ENCODE measurements around the gene PRRT4.

Gene PRRT4

GRCh38 chr7:128394904-128395496 is 33.5 kb upstream of the PRRT4 start:
- no peak for DNase-seq

- no peak for DNase-seq
These were observed 32.2 kb upstream of the PRRT4 start for GRCh38 chr7:128393526-128394330.

GRCh38 chr7:128392446-128393327 is 31.2 kb upstream of the PRRT4 start:
- no peak for DNase-seq

- DNase-seq, result no peak
These were observed 30.3 kb upstream of the PRRT4 start for GRCh38 chr7:128391805-128392204.

- DNase-seq, result no peak
These were observed 29.5 kb upstream of the PRRT4 start for GRCh38 chr7:128390871-128391565.

GRCh38 chr7:128389618-128390329 is 28.3 kb upstream of the PRRT4 start:
- no peak for DNase-seq

- no peak for DNase-seq
These were observed 27.7 kb upstream of the PRRT4 start for GRCh38 chr7:128389085-128389617.

- DNase-seq, result no peak
These were observed 26.6 kb upstream of the PRRT4 start for GRCh38 chr7:128388145-128388485.

GRCh38 chr7:128387216-128388144 is 26.0 kb upstream of the PRRT4 start:
- DNase-seq, result peak; percentile 54

GRCh38 chr7:128385988-128386925 is 24.8 kb upstream of the PRRT4 start:
- no peak for DNase-seq

GRCh38 chr7:128384726-128385125 is 23.2 kb upstream of the PRRT4 start:
- DNase-seq, result no peak

GRCh38 chr7:128383776-128384175 is 22.3 kb upstream of the PRRT4 start:
- DNase-seq, result no peak

GRCh38 chr7:128381161-128381821 is 19.8 kb upstream of the PRRT4 start:
- DNase-seq, result no peak

- no peak for DNase-seq
These were observed 19.1 kb upstream of the PRRT4 start for GRCh38 chr7:128380483-128381106.

- no peak for DNase-seq
These were observed 18.5 kb upstream of the PRRT4 start for GRCh38 chr7:128379900-128380479.

GRCh38 chr7:128378637-128379036 is 17.1 kb upstream of the PRRT4 start:
- no peak for DNase-seq

GRCh38 chr7:128376077-128376476 is 14.6 kb upstream of the PRRT4 start:
- no peak for DNase-seq

- DNase-seq, result no peak
These were observed 12.6 kb upstream of the PRRT4 start for GRCh38 chr7:128374041-128374440.

Measured in effector CD4-positive, alpha-beta T cell (primary cell).